ENCODE data around the gene DRC7.
"Not testable (repeated sequence)": the region's sequence is repeated elsewhere in the genome, so short reads cannot be mapped to it uniquely, and the experiment has no call there.

DRC7 gene

GRCh38 chr16:57738844-57739243, 44.2 kb downstream of the DRC7 start:
- DNase-seq = no peak

GRCh38 chr16:57739756-57740422, 45.3 kb downstream of the DRC7 start:
- no peak for DNase-seq

DNA sequence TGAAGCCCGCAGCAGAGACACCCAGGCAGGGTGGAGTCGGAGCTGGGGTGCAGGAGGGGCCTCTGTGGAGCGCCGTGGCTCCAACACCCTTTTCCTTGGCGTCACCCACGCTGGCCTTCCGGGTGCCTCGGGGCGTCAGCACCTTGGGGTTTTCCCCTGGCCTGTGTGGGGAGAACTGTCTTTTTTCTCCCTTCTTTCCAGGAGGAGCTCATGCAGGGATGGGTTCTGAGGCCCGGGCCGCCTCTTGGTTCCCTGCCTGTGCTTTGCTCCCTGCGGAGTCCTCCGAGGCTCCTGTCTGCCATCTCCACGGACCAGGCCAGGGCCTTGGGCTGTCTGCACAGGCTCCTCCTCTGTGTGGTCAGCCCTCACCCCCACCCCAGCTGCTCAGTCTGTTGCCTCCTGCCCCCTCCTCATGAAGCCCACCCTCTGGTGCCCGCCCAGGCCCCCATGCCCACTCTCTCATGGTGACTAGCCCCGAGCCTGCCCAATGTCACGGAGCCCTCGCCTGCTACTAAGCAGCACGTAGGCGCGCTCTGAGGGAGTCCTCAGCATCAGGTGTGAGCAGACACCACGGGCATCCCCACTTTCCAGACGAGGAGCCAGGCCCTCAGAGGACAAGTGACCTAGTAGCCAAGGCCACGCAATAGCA, 45.9 kb downstream of the DRC7 start:
- no peak for DNase-seq

DNA sequence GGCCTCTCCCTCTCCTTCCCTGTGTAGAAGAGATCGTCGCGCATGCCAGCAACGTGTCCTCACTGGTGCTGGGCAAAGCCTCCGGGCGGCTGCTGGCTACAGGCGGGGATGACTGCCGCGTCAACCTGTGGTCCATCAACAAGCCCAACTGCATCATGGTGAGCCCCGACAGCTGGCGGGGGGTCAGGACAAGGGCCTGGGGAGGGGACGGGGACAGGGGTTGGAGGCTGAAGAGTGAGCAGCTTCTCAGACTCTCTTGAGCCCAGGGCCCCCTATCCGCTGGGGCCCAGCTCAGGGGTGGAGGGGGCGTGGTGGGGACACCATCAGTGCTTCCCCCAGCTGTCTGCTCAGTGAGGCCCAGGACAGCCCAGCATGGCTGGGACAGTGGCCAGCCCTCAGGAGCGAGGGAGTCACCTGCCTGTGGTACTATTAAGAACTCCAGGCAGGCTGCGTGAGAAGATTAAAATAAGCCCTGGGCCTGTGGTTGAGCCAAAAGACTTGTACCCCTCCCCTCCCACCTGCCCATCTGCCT, 47.1 kb downstream of the DRC7 start:
- DNase-seq = no peak

- DNase-seq = no peak
Observed at GRCh38 chr16:57742543-57742942, 47.9 kb downstream of the DRC7 start.

DNA sequence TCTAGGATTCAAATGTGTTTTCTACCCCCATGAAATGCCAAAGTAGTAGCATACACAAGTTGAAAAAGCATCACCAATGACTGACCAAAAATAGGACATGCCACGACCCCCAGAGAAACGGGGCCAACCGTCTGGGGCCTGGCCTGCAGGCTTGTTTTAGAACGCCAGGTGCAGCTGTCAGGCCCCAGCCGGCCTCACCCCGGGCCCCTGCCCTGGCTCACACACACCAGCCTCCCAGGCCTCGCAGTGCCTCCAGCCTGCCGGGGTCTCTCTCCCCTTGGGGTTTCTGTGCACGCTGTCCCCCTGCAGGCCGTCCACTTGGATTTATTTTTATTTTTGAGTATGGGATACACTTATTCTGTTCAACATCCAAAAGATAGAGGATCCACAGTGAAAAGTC, 48.9 kb downstream of the DRC7 start:
- DNase-seq = no peak

DNA sequence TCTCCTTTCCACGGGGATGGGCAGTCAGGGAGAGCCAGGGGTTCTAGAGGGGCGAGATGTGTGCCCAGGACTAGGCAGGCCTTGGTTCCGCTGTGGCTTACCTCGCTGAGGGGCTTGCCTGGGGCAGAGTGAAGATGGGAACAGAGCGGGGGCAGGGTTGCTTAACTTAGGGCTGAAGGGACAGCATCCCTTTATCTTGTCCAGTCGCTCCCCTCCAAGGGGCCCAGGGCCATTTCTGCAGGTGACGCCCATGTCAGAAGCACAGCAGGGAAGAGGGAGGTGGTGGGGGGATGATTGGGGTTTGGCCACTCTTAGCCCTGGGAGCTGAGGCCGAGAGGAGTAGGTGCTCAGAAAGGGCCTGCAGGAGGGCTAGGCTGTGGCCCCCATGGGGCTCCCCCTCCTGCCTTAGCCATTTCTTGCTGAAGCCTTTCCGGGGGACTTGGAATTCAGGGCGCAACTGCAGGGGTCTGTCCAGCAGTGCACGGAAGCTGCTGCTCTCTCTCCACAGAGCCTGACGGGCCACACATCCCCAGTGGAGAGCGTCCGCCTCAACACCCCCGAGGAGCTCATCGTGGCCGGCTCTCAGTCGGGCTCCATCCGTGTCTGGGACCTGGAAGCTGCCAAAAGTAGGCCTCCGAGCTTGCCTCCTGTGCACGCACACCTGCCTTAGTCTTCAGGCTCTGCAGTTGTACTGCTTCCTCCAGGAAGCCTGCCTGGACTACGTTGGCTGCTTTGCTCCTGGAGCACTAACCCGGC, 49.5 kb downstream of the DRC7 start:
- DNase-seq = no peak

GRCh38 chr16:57744642-57744903, 50.0 kb downstream of the DRC7 start:
- no peak for DNase-seq

- DNase-seq = no peak
Observed at GRCh38 chr16:57745768-57746167, 51.2 kb downstream of the DRC7 start.

DNA sequence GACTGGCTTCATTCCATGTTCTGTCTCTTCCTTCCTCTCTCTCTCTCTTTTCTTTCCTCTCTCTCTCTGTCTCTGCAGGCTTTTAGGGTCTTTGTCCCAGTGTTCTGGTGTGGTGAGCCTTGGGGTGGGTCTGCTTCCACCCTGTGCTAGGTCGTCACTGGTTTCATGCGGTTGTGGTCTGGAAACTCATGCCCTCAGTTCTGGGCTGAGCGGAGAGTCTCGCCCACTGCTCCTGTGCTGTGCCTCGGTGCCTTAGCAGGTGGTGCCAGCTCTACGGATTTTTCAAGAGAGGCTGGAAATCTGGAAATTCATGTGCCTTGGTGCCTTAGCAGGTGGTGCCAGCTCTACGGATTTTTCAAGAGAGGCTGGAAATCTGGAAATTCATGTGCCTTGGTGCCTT, 51.7 kb downstream of the DRC7 start:
- DNase-seq = not testable (repeated sequence)

DNA sequence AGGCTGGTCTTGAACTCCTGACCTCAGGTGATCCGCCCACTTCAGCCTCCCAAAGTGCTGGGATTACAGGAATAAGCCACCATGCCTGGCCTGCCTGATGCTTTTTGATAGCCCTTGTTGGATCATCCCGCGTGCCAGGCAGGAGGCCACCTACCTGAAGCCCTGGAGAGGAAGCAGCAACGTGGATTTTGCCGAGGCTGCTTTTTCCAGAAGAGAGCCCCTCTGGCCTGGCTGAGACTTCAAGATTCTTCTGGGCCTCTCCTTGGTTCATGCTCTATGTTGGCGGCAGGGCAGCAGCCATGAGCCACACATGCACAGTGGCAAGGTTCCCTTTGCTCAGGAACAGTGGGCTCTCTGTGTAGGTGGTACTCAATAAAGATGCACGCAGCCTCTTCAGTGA, 52.5 kb downstream of the DRC7 start:
- DNase-seq = no peak

GRCh38 chr16:57747496-57747895, 52.9 kb downstream of the DRC7 start:
- DNase-seq = no peak

DNA sequence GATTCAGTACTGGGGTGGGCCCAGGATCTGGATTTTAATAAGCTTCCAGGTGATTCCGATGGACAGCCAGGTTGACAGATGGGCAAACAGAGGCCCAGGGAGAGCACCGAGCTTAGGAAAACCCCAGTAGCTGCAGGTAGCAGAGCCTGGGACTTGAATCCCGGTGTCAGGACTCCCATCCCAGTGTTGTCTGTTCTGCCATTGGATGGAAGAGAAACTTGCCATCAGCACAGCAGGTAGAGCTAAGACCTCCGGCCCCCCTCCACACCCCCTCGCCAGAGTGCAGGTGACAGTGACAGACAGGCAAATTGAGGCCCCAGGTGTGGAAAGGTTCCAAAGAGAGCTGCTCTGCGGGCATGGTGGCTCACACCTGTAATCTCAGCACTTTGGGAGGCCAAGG, 53.4 kb downstream of the DRC7 start:
- no peak for DNase-seq

DNA sequence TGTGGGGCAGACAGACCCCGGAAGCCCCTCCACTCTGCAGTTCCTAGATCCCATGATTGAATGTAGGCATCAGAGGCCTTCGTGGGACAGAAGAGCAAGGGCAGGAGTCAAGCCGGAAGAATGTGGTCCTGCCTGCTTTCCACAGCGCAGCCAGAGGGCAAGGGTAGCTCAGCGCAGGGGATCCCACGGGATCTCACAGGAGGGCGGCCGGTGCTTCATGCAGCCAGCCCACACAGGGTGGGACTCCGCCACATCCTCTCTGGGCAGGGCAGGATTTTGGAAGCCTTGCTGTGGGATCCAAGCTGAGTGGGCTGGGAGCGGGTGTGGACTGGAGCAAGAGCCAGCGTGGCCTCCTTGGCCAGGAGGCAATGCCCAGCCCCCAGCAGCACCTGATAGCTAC, 54.0 kb downstream of the DRC7 start:
- DNase-seq = no peak

- DNase-seq = no peak
Observed at GRCh38 chr16:57749101-57749692, 54.6 kb downstream of the DRC7 start.

DNA sequence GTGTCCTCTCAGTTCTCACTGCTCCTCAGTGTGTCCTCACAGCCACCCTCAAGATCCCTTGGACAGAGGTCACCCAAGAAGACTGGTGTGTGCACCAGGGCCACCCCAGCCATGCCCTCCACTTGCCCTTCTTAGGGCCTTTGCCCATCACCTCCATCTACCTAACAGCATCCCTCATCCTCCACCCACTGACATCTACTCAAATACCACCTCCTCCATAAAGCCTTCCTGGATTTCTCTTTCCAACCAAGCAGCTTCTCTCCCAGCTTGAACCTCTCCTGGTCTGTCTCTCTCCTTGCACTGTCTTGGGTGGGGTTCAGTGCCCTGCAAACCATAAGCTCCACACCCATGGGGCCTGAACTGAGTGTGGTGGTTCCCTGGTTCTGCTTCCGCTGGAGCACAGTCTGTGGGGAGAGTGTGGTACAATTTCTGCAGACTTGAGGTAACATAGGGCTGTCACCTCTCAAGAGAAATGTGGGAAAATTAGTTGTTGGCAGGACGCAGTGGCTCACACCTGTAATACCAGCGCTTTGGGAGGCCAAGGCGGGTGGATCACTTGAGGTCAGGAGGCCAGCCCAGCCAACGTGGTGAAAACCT, 55.3 kb downstream of the DRC7 start:
- DNase-seq = no peak

- no peak for DNase-seq
Observed at GRCh38 chr16:57750796-57751538, 56.4 kb downstream of the DRC7 start.

DNA sequence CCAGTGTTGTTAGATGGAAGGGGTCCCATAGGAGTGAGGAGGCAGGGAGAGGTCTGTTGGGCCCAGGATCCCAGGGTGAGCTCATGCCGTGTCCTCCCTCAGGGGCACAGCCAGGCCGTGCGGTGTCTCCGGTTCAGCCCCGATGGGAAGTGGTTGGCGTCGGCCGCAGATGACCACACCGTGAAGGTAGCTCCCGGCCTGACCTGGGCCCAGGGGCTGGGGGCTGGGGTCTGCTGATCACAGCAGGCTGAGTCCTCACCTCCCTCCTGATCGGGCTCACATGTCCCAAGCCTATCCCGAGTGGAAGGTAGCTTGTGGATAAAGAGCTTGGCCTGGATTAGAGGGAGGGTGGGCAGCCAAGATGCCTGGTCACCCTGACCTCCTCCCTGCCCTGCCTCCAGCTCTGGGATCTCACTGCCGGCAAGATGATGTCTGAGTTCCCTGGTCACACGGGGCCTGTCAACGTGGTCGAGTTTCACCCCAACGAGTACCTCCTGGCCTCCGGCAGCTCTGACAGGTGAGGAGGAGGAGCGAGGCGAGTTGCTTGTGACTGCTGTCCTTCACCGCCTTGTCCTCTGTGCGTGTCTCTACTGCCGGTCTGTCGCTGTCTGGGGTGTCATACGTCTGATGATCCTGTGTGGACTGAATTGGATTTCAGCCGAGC, 57.1 kb downstream of the DRC7 start:
- DNase-seq = no peak

DNA sequence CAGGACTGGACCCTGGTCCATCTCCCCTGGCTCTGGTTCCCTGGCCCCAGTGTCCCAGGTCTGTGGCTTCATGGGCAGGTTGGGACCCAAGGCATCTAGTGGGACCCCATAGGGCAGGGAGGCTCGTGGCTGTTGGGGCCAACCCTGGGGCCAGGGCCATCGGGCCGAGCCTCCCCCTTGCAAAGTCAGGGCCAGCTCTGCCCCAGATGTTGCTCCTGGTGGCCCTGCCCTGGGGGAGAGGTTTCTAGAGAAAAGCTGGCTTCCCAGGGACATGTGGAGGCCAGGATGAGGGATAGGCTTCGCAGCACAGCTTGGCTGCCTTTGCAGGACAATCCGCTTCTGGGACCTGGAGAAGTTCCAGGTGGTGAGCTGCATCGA, 57.6 kb downstream of the DRC7 start:
- no peak for DNase-seq

GRCh38 chr16:57752581-57753447, 58.2 kb downstream of the DRC7 start:
- DNase-seq = no peak
